ENCODE data around the gene DEPDC7.
A peak's percentile ranks its signal among the peaks of the same experiment; 100 is the strongest.
"Not testable (repeated sequence)": the region's sequence is repeated elsewhere in the genome, so short reads cannot be mapped to it uniquely, and the experiment has no call there.

The DEPDC7 gene

GRCh38 chr11:33027846-33028536 is 12.3 kb downstream of the DEPDC7 start:
- no peak for DNase-seq (ENCODE audit: low spot score)
- TF ChIP-seq CTCF (conservative IDR thresholded peaks at IDR 0.05; ENCODE audit: low read depth) = no peak
- H3K27ac ChIP-seq = no peak overlapping the region
- ChIA-PET CTCF (interaction anchor here (1.2 kb wide), 1 partner anchor 38 kb away, joined by 3 read pairs; no protein-coding TSS in a partner anchor), POLR2A (ENCODE audit: low non-redundant PET) (no interaction called here)

- TF ChIP-seq CTCF (conservative IDR thresholded peaks at IDR 0.05; ENCODE audit: low read depth) = no peak
- CTCF ChIA-PET = interaction anchor here (0.7 kb wide), 1 partner anchor 62 kb away, joined by 3 read pairs; no protein-coding TSS in a partner anchor
- no peak for DNase-seq (ENCODE audit: low spot score)
- POLR2A ChIA-PET (ENCODE audit: low non-redundant PET) = no interaction called here
- H3K27ac ChIP-seq = no peak overlapping the region
Observed at GRCh38 chr11:33028537-33028914, 12.8 kb downstream of the DEPDC7 start.

GRCh38 chr11:33029218-33029617 is 13.5 kb downstream of the DEPDC7 start:
- DNase-seq (ENCODE audit: low spot score); H3K27ac ChIP-seq; POLR2A ChIA-PET (ENCODE audit: low non-redundant PET): not testable (repeated sequence)
- CTCF ChIA-PET = interaction anchor here (0.5 to 0.8 kb wide), 3 partner anchors 9 to 657 kb away, joined by 3 to 7 read pairs (median 5); no protein-coding TSS in a partner anchor

- H3K27ac ChIP-seq = no peak overlapping the region
- no peak for DNase-seq (ENCODE audit: low spot score)
- ChIA-PET CTCF (no interaction called here), POLR2A (ENCODE audit: low non-redundant PET) (no interaction called here)
- TF ChIP-seq CTCF (conservative IDR thresholded peaks at IDR 0.05; ENCODE audit: low read depth) = no peak
Observed at GRCh38 chr11:33033493-33033892, 17.8 kb downstream of the DEPDC7 start.

- no peak for DNase-seq (ENCODE audit: low spot score)
- ChIA-PET POLR2A (ENCODE audit: low non-redundant PET) (interaction anchor here (0.6 kb wide), 1 partner anchor 21 kb away, joined by 3 read pairs; no protein-coding TSS in a partner anchor), CTCF (interaction anchor here (1.0 kb wide), 1 partner anchor 10 kb away, joined by 4 read pairs; no protein-coding TSS in a partner anchor)
- H3K27ac ChIP-seq = no peak overlapping the region
- no peak for TF ChIP-seq CTCF (conservative IDR thresholded peaks at IDR 0.05; ENCODE audit: low read depth)
Observed at GRCh38 chr11:33035011-33035410, 19.3 kb downstream of the DEPDC7 start.

GRCh38 chr11:33039274-33040032 is 23.8 kb downstream of the DEPDC7 start, which contains the start of gene TCP11L1:
Gene TCP11L1 (plus strand): TSS chr11:33039572. CDS start chr11:33043774, 4,202 bp downstream.
- peak; percentile 74 for DNase-seq (ENCODE audit: low spot score)
- CTCF ChIA-PET = interaction anchor here (0.6 to 0.9 kb wide), 4 partner anchors 24 to 154 kb away, joined by 3 to 7 read pairs (median 4); partner anchors contain the start of gene DEPDC7
- H3K27ac ChIP-seq = peak within 1 kb of the TSS; percentile 99
- POLR2A ChIA-PET (ENCODE audit: low non-redundant PET) = no interaction called here
- no peak for TF ChIP-seq CTCF (conservative IDR thresholded peaks at IDR 0.05; ENCODE audit: low read depth)
